GM20000 (cell line): Measurements from ENCODE around the gene PTPN23.
"Not testable (repeated sequence)": the region's sequence is repeated elsewhere in the genome, so short reads cannot be mapped to it uniquely, and the experiment has no call there.

Source experiments
- DNase-seq: peaks from one replicate; pipeline ENCODE4 v3.0.0; 2012; ENCODE audit warnings: low spot score
- CTCF ChIP-seq: IDR thresholded peaks from 2 replicates; pipeline ENCODE4 v1.5.1; 2012; ENCODE audit warnings: mild to moderate bottlenecking, control low read depth; ENCODE audit errors: extremely low read depth, missing control alignments

Gene PTPN23

GRCh38 chr3:47362701-47363100, 18.1 kb upstream of the PTPN23 start:
- no peak for TF ChIP-seq CTCF

GRCh38 chr3:47365213-47366153, 15.3 kb upstream of the PTPN23 start:
- no peak for DNase-seq
- TF ChIP-seq CTCF = no peak

More at GRCh38 chr3:47362701-47363100, 18.1 kb upstream of the PTPN23 start:
- no peak for DNase-seq

- no peak for DNase-seq
- TF ChIP-seq CTCF = no peak
These were observed 14.0 kb upstream of the PTPN23 start for GRCh38 chr3:47366833-47367232.

- DNase-seq = no peak
- TF ChIP-seq CTCF = no peak
These were observed 13.2 kb upstream of the PTPN23 start for GRCh38 chr3:47367631-47368030.

GRCh38 chr3:47370020-47370419, 10.8 kb upstream of the PTPN23 start:
- DNase-seq = not testable (repeated sequence)

GRCh38 chr3:47370887-47371697, 9.7 kb upstream of the PTPN23 start:
- peak; percentile 77 for DNase-seq
- peak; percentile 21 for TF ChIP-seq CTCF

- DNase-seq = no peak
These were observed 6.2 kb upstream of the PTPN23 start for GRCh38 chr3:47374587-47374986.

More at GRCh38 chr3:47374587-47374986, 6.2 kb upstream of the PTPN23 start:
- TF ChIP-seq CTCF = no peak
